RKO (cell line): ENCODE results near the gene ITPA.
"Not testable (repeated sequence)": the region's sequence is repeated elsewhere in the genome, so short reads cannot be mapped to it uniquely, and the experiment has no call there.

Experiments used
- DNase-seq: peaks from one replicate; pipeline ENCODE4 v3.0.0-alpha.2; 2016; ENCODE audit warnings: low spot score

ITPA gene

GRCh38 chr20:3202965-3203314, 6.4 kb upstream of the ITPA start:
- no peak for DNase-seq

- DNase-seq = peak; percentile 68
Observed at GRCh38 chr20:3203315-3204123, 5.8 kb upstream of the ITPA start.

GRCh38 chr20:3204124-3204794, 5.0 kb upstream of the ITPA start, which contains the start of gene DDRGK1:
Gene DDRGK1 (minus strand): TSS chr20:3204682. CDS start chr20:3204627, 55 bp downstream.
- DNase-seq = peak; percentile 90

- DNase-seq = peak; percentile 56
Observed at GRCh38 chr20:3208786-3209256, 477 bp upstream of the ITPA start.

- peak; percentile 58 for DNase-seq
Observed at GRCh38 chr20:3209946-3210317, 634 bp downstream of the ITPA start.

- no peak for DNase-seq
Observed at GRCh38 chr20:3210346-3210745, 1.0 kb downstream of the ITPA start.

GRCh38 chr20:3213226-3213625, 3.9 kb downstream of the ITPA start:
- DNase-seq = no peak

- DNase-seq = not testable (repeated sequence)
Observed at GRCh38 chr20:3215359-3215917, 6.1 kb downstream of the ITPA start.

- DNase-seq = no peak
Observed at GRCh38 chr20:3218307-3218988, 9.2 kb downstream of the ITPA start.

GRCh38 chr20:3221398-3222226, 12.3 kb downstream of the ITPA start:
- DNase-seq = no peak

GRCh38 chr20:3222635-3223600, 13.6 kb downstream of the ITPA start:
- DNase-seq = no peak

- no peak for DNase-seq
Observed at GRCh38 chr20:3223651-3223993, 14.3 kb downstream of the ITPA start.

- no peak for DNase-seq
Observed at GRCh38 chr20:3223994-3224680, 14.8 kb downstream of the ITPA start.

- no peak for DNase-seq
Observed at GRCh38 chr20:3224681-3225421, 15.6 kb downstream of the ITPA start.

GRCh38 chr20:3226093-3226492, 16.8 kb downstream of the ITPA start:
- DNase-seq = no peak

GRCh38 chr20:3226864-3227263, 17.6 kb downstream of the ITPA start:
- no peak for DNase-seq

GRCh38 chr20:3227506-3227905, 18.2 kb downstream of the ITPA start:
- DNase-seq = no peak

- no peak for DNase-seq
Observed at GRCh38 chr20:3227936-3228749, 18.8 kb downstream of the ITPA start.

- no peak for DNase-seq
Observed at GRCh38 chr20:3228750-3229032, 19.4 kb downstream of the ITPA start.
